HUES6 (cell line): Measurements from ENCODE around the gene SLC16A9.

ENCODE experiments used
- H3K27ac ChIP-seq: 2 replicates; pipeline ENCODE4 v1.7.0; 2013; ENCODE audit warnings: low read depth, mild to moderate bottlenecking, low read length, inconsistent platforms
- H3K27me3 ChIP-seq: 2 replicates; pipeline ENCODE4 v1.6.1; 2013; ENCODE audit warnings: low read length; ENCODE audit not compliant: control insufficient read depth, insufficient read depth
- H3K36me3 ChIP-seq: 2 replicates; pipeline ENCODE4 v1.6.1; 2013; ENCODE audit warnings: low read length; ENCODE audit not compliant: control insufficient read depth, insufficient read depth
- H3K4me1 ChIP-seq: 2 replicates; pipeline ENCODE4 v1.6.1; 2013; ENCODE audit warnings: low read length; ENCODE audit not compliant: control insufficient read depth, insufficient read depth
- H3K4me3 ChIP-seq: 2 replicates; pipeline ENCODE4 v1.5.1; 2013; ENCODE audit warnings: low read depth, low read length
- H3K9ac ChIP-seq: one replicate; pipeline ENCODE4 v1.6.1; 2013; ENCODE audit warnings: mild to moderate bottlenecking, low read length
- H3K9me3 ChIP-seq: 2 replicates; pipeline ENCODE4 v1.6.1; 2013; ENCODE audit warnings: low read depth, low read length; ENCODE audit not compliant: control insufficient read depth, insufficient read depth

SLC16A9 gene

GRCh38 chr10:59628456-59628855 is 81.2 kb downstream of the SLC16A9 start:
- no peaks in the 10 kb centered on the region for H3K9me3 ChIP-seq
- no peak overlapping the region for H3K27ac ChIP-seq
- H3K4me1 ChIP-seq, result peaks cover 10% of the 10 kb centered on the region
- no peaks in the 10 kb centered on the region for H3K36me3 ChIP-seq
- no peak overlapping the region for H3K4me3 ChIP-seq
- H3K9ac ChIP-seq, result no peak overlapping the region
- no peaks in the 10 kb centered on the region for H3K27me3 ChIP-seq

GRCh38 chr10:59627366-59628018 is 82.2 kb downstream of the SLC16A9 start:
- no peak overlapping the region for H3K9ac ChIP-seq
- H3K4me3 ChIP-seq, result no peak overlapping the region
- no peaks in the 10 kb centered on the region for H3K27me3 ChIP-seq
- peaks cover 10% of the 10 kb centered on the region for H3K4me1 ChIP-seq
- H3K9me3 ChIP-seq, result no peaks in the 10 kb centered on the region
- no peak overlapping the region for H3K27ac ChIP-seq
- no peaks in the 10 kb centered on the region for H3K36me3 ChIP-seq

GRCh38 chr10:59626523-59626869 is 83.2 kb downstream of the SLC16A9 start:
- H3K9me3 ChIP-seq, result no peaks in the 10 kb centered on the region
- no peak overlapping the region for H3K27ac ChIP-seq
- no peak overlapping the region for H3K9ac ChIP-seq
- H3K27me3 ChIP-seq, result no peaks in the 10 kb centered on the region
- no peak overlapping the region for H3K4me3 ChIP-seq
- no peaks in the 10 kb centered on the region for H3K36me3 ChIP-seq
- H3K4me1 ChIP-seq, result peaks cover 10% of the 10 kb centered on the region

DNA sequence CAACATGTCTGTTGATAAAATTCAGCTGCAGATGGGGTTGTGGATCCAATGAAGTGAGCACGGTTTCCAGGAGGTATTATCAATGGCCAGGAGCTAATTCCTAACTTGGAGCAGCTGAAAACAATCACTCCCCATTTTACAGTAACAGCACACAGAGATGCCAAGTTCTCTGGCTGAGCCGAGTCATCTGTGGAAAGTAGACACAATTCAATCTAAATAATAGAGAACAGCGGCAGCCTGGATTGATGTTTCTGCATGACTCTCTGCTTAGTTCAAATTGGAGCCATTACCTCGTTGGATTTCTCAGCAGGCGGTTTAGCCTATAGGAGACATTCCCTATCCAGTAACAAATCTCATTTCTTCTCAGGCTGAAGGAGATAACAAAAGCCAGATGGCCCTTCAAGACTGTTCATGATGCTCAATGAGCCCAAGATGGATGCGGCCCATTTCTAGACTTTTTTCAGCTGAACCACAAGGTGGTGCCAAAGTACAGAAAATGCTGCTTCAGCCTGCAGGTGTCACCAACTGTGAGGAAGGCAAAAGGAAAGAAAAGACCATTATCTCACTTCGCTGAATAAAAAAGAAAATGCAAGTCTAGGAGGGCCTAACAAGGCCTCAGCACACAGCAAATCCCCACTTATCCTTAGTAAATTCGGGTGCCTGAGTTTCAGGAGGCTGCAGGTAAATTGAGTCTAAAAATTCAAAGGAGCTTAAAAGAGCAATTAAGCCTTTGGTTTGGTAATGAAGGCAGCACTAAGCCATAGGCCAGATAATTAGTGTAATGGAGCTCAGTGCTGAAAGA is 83.7 kb downstream of the SLC16A9 start:
- H3K27me3 ChIP-seq, result no peaks in the 10 kb centered on the region
- H3K9me3 ChIP-seq, result no peaks in the 10 kb centered on the region
- H3K9ac ChIP-seq, result no peak overlapping the region
- H3K36me3 ChIP-seq, result no peaks in the 10 kb centered on the region
- H3K4me3 ChIP-seq, result no peak overlapping the region
- H3K27ac ChIP-seq, result no peak overlapping the region
- H3K4me1 ChIP-seq, result peaks cover 10% of the 10 kb centered on the region

DNA sequence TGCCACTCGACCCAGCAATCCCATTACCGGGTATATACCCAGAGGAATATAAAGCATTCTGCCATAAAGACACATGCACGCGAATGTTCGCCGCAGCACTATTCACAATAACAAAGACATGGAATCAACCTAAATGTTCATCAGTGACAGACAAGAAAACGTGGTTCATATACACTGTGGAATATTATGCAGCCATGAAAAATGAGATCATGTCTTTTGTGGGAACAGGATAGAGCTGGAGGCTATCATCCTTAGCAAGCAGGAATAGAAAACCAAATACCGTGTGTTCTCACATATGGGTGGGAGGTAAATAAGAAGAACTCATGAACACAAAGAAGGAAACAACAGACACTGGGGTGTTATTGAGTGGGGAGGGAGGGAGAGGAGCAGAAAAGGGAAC is 84.7 kb downstream of the SLC16A9 start:
- Histone ChIP-seq H3K4me3 (no peak overlapping the region), H3K4me1 (peaks cover 10% of the 10 kb centered on the region), H3K9ac (no peak overlapping the region), H3K9me3 (no peaks in the 10 kb centered on the region), H3K27me3 (no peaks in the 10 kb centered on the region), H3K36me3 (no peaks in the 10 kb centered on the region), H3K27ac (no peak overlapping the region)

- Histone ChIP-seq H3K9me3 (no peaks in the 10 kb centered on the region), H3K36me3 (no peaks in the 10 kb centered on the region), H3K27ac (no peak overlapping the region), H3K4me1 (peaks cover 10% of the 10 kb centered on the region), H3K27me3 (no peaks in the 10 kb centered on the region), H3K4me3 (no peak overlapping the region), H3K9ac (no peak overlapping the region)
Observed at GRCh38 chr10:59624136-59624535, 85.5 kb downstream of the SLC16A9 start.

DNA sequence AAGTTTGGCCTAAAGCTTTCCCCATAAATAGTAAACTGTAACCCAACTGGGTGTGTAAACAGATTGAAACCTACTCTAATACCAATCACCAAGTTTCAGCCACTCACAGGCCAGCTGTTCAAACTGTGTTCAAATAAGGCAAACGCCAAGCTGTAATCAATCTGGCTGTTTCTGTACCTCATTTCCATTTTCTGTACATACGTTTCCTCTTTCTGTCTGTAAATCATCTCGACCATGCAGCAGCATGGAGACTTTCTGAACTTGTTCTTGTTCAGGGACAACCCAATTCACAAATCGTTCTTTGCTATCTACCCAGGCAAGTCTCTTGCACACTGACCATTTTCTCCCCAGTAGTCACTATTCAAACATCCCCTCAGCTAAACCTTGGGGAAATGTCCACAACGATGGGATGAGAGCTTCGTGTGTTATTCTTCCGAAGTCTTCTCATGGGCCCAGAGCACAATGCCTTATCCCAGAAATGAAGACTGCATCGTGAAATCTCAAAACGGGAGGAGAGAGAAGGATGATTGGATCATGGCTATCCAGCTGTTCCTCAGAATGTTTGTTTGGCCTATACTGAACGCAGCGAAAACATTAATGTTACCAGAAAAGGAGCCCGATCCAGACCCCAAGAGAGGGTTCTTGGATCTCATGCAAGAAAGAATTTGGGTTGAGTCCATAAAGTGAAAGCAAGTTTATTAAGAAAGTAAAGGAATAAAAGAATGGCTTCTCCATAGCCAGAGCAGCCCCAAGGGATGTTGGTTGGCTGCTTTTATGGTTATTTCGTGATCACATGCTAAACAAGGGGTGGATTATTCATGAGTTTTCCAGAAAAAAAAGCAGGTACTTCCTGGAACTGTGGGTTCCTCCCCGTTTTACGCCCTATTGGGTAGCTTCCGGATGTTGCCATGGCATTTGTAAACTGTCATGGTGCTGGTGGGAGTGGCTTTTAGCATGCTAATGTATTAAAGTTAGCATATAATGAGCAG is 86.2 kb downstream of the SLC16A9 start:
- Histone ChIP-seq H3K9me3 (no peaks in the 10 kb centered on the region), H3K4me3 (no peak overlapping the region), H3K4me1 (peaks cover 10% of the 10 kb centered on the region), H3K9ac (no peak overlapping the region), H3K27me3 (no peaks in the 10 kb centered on the region), H3K36me3 (no peaks in the 10 kb centered on the region), H3K27ac (no peak overlapping the region)

DNA sequence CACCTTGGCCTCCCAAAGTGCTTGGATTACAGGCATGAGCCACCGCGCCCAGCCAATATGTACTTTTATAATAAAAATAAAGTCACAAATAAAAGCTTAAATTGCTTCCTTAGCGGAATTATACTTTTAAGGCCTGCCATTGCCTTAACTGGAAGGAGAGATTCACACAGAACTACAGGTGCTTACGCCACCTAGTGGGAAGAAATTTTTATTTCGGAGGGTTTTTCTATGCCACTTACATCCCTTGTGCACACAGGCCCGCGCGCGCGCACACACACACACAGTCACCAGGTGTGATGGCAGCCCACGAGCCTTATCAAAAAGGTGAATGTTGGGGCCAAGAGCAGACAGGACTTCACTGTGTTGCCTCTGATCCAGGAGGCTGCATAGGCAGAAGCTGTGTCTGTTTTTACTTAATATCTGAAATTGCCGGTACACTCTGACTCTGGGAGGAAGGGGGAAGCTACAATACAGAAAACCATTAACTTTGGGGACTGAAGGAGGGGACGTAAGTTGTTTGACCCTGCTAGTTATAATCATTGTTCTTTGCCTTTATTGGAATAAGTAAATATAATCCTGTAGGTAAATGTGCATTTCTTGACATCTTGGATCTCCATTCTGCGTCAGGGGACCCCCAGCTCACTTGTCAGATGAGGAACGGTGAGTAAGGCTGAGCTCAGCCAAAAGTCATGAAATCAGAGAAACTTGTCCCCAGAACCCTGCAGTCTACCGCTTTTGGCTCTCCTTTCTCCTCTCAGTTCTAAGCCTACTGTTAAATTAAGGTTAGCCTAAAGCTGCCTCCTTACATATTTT is 87.1 kb downstream of the SLC16A9 start:
- H3K27ac ChIP-seq, result no peak overlapping the region
- no peak overlapping the region for H3K4me3 ChIP-seq
- no peaks in the 10 kb centered on the region for H3K36me3 ChIP-seq
- no peaks in the 10 kb centered on the region for H3K27me3 ChIP-seq
- no peaks in the 10 kb centered on the region for H3K9me3 ChIP-seq
- H3K4me1 ChIP-seq, result peaks cover 10% of the 10 kb centered on the region
- no peak overlapping the region for H3K9ac ChIP-seq

GRCh38 chr10:59621771-59622170 is 87.9 kb downstream of the SLC16A9 start:
- Histone ChIP-seq H3K36me3 (no peaks in the 10 kb centered on the region), H3K27ac (no peak overlapping the region), H3K9me3 (no peaks in the 10 kb centered on the region), H3K4me1 (peaks cover 7% of the 10 kb centered on the region), H3K4me3 (no peak overlapping the region), H3K9ac (no peak overlapping the region), H3K27me3 (no peaks in the 10 kb centered on the region)

GRCh38 chr10:59618666-59619065 is 91.0 kb downstream of the SLC16A9 start:
- H3K27me3 ChIP-seq, result no peaks in the 10 kb centered on the region
- no peak overlapping the region for H3K4me3 ChIP-seq
- H3K27ac ChIP-seq, result no peak overlapping the region
- no peaks in the 10 kb centered on the region for H3K36me3 ChIP-seq
- no peaks in the 10 kb centered on the region for H3K9me3 ChIP-seq
- no peaks in the 10 kb centered on the region for H3K4me1 ChIP-seq
- H3K9ac ChIP-seq, result no peak overlapping the region
